SK-N-SH (cell line): Measurements from ENCODE around the gene CYSTM1. TPM values are rescaled to one million over a fixed set of nuclear protein-coding genes. Genes with fewer than 3 reads are reported as not detected.

Experiments used
- CTCF ChIA-PET: fragments of 300-600, 350-600 bp; formaldehyde crosslinking; extraction: SDS; loops from one replicate; lab custom pipeline; 2021; lab: Yijun Ruan, JAX
- POLR2A ChIA-PET: fragments of 350-600 bp; sonication (Branson Sonifier 250); formaldehyde crosslinking; extraction: SDS; loops from one replicate; lab custom pipeline; 2020; ENCODE audit warnings: antibody characterized with exemption, inconsistent platforms; lab: Yijun Ruan, JAX
- DNase-seq: peaks from one replicate; pipeline ENCODE4 v3.0.0; 2012
- H2AFZ ChIP-seq: fragments of 200-600 bp; sonication (generic); 2 replicates; pipeline ENCODE4 v1.8.1; 2016; ENCODE audit warnings: antibody characterized with exemption, mild to moderate bottlenecking, low read depth
- H3F3A ChIP-seq: fragments of 200-600 bp; sonication (generic); replicated peaks from 2 replicates; pipeline ENCODE3; 2016; ENCODE audit warnings: antibody characterized with exemption, mild to moderate bottlenecking; ENCODE audit not compliant: insufficient read depth
- H3K27ac ChIP-seq, 2 experiments: fragments of 200-500 bp in 1 of 2; fragments of 200-600 bp in 1 of 2; sonication (Bioruptor generic) in 1 of 2; sonication (generic), shearing (Covaris generic) in 1 of 2; 2 replicates each; pipeline versions ENCODE4 v1.5.1 to v1.6.1; 2014 to 2016; ENCODE audit warnings: low read depth in 2 of 2, inconsistent platforms in 1 of 2, low read length in 1 of 2, mild to moderate bottlenecking in 1 of 2, mixed read lengths in 1 of 2
- H3K27me3 ChIP-seq: fragments of 200-600 bp; sonication (generic), shearing (Covaris generic); 2 replicates; pipeline ENCODE4 v1.6.1; 2016; ENCODE audit warnings: mixed run types; ENCODE audit not compliant: insufficient read depth
- H3K36me3 ChIP-seq, 2 experiments: fragments of 200-500 bp in 1 of 2; fragments of 200-600 bp in 1 of 2; sonication (Bioruptor generic) in 1 of 2; sonication (generic) in 1 of 2; replicated peaks in 1 of 2; 2 replicates each; pipeline versions ENCODE3 to v1.5.1; 2014 to 2016; ENCODE audit warnings: low read length in 1 of 2, mild to moderate bottlenecking in 1 of 2; ENCODE audit not compliant: insufficient read depth in 2 of 2, control insufficient read depth in 1 of 2
- H3K4me1 ChIP-seq, 2 experiments: fragments of 200-500 bp in 1 of 2; fragments of 200-600 bp in 1 of 2; sonication (Bioruptor generic) in 1 of 2; sonication (generic), shearing (Covaris generic) in 1 of 2; 2 replicates each; pipeline versions ENCODE4 v1.5.1 to v1.6.1; 2014 to 2016; ENCODE audit warnings: low read depth in 1 of 2, low read length in 1 of 2, mixed run types in 1 of 2; ENCODE audit not compliant: insufficient read depth in 2 of 2, control insufficient read depth in 1 of 2
- H3K4me2 ChIP-seq: fragments of 200-600 bp; sonication (generic), shearing (Covaris generic); 2 replicates; pipeline ENCODE4 v1.6.1; 2017; ENCODE audit warnings: mixed run types
- H3K4me3 ChIP-seq, 2 experiments: fragments of 200-500 bp in 1 of 2; fragments of 200-600 bp in 1 of 2; sonication (Bioruptor generic) in 1 of 2; sonication (generic), shearing (Covaris generic) in 1 of 2; 2 replicates each; pipeline versions ENCODE4 v1.5.1 to v1.8.1; 2014 to 2016; ENCODE audit warnings: low read depth in 2 of 2, inconsistent platforms in 1 of 2, low read length in 1 of 2, mild to moderate bottlenecking in 1 of 2, mixed read lengths in 1 of 2, moderate library complexity in 1 of 2
- H3K79me2 ChIP-seq: fragments of 200-600 bp; sonication (generic); 2 replicates; pipeline ENCODE4 v1.8.1; 2017; ENCODE audit warnings: mild to moderate bottlenecking; ENCODE audit not compliant: insufficient read depth
- H3K9ac ChIP-seq: fragments of 200-600 bp; sonication (generic); 2 replicates; pipeline ENCODE4 v1.6.1; 2017; ENCODE audit warnings: mixed run types
- H3K9me2 ChIP-seq: fragments of 200-600 bp; sonication (generic); 2 replicates; pipeline ENCODE4 v1.6.1; 2017; ENCODE audit warnings: mixed run types
- H3K9me3 ChIP-seq: fragments of 200-600 bp; sonication (generic); 2 replicates; pipeline ENCODE4 v1.6.1; 2017; ENCODE audit warnings: mixed run types, mild to moderate bottlenecking, moderate library complexity
- H4K20me1 ChIP-seq: fragments of 200-600 bp; sonication (generic); 2 replicates; pipeline ENCODE4 v1.6.1; 2017; ENCODE audit warnings: mild to moderate bottlenecking, mixed run types; ENCODE audit not compliant: insufficient read depth
- CTCF ChIP-seq: fragments of 200-600 bp; sonication (generic); IDR thresholded peaks from 2 replicates; pipeline ENCODE4 v1.6.1; 2017; ENCODE audit warnings: antibody characterized with exemption, mild to moderate bottlenecking, moderate library complexity
- EP300 ChIP-seq, 2 experiments: IDR thresholded peaks; 2 replicates each; pipeline versions ENCODE4 v1.4.0 to v1.6.1; 2012; ENCODE audit warnings: borderline replicate concordance in 1 of 2, low read depth in 1 of 2, low read length in 1 of 2
- FOSL2 ChIP-seq: IDR thresholded peaks from 2 replicates; pipeline ENCODE4 v1.4.0; 2012; ENCODE audit warnings: low read depth, mild to moderate bottlenecking, moderate library complexity, borderline replicate concordance
- FOXJ3 ChIP-seq: sonication (generic); formaldehyde crosslinking; IDR thresholded peaks from 2 replicates; pipeline ENCODE4 v1.5.1; 2020; ENCODE audit warnings: mild to moderate bottlenecking, missing genetic modification reagents
- FOXM1 ChIP-seq: IDR thresholded peaks from 2 replicates; pipeline ENCODE4 v1.4.0; 2012; ENCODE audit warnings: low read depth, mild to moderate bottlenecking
- GATA2 ChIP-seq: sonication (generic); formaldehyde crosslinking; IDR thresholded peaks from 2 replicates; pipeline ENCODE4 v1.5.0; 2020; ENCODE audit warnings: mild to moderate bottlenecking, missing genetic modification reagents
- JUND ChIP-seq: IDR thresholded peaks from 2 replicates; pipeline ENCODE4 v1.4.0; 2012
- MEF2A ChIP-seq: IDR thresholded peaks from 2 replicates; pipeline ENCODE4 v1.4.0; 2012; ENCODE audit warnings: low read depth, borderline replicate concordance
- NFIC ChIP-seq: IDR thresholded peaks from 2 replicates; pipeline ENCODE4 v1.4.0; 2012; ENCODE audit warnings: borderline replicate concordance
- NRF1 ChIP-seq: IDR thresholded peaks from 2 replicates; pipeline ENCODE4 v1.6.1; 2012; ENCODE audit warnings: low read depth, mild to moderate bottlenecking, low read length
- PBX3 ChIP-seq: IDR thresholded peaks from 2 replicates; pipeline ENCODE4; 2012
- POLR2AphosphoS5 ChIP-seq: IDR thresholded peaks from 2 replicates; pipeline ENCODE4 v1.6.1; 2012; ENCODE audit warnings: low read depth, low read length
- RAD21 ChIP-seq: IDR thresholded peaks from 2 replicates; pipeline ENCODE4 v1.6.1; 2012; ENCODE audit warnings: mild to moderate bottlenecking, low read length
- REST ChIP-seq: IDR thresholded peaks from 2 replicates; pipeline ENCODE4 v1.6.1; 2012; ENCODE audit warnings: mild to moderate bottlenecking, low read depth, low read length, moderate library complexity
- RXRA ChIP-seq: IDR thresholded peaks from 2 replicates; pipeline ENCODE4 v1.4.0; 2012; ENCODE audit warnings: low read depth, mild to moderate bottlenecking, borderline replicate concordance
- TAF1 ChIP-seq: IDR thresholded peaks from 2 replicates; pipeline ENCODE4 v1.6.1; 2012; ENCODE audit warnings: low read depth, mild to moderate bottlenecking, low read length, moderate library complexity, borderline replicate concordance
- TEAD4 ChIP-seq: IDR thresholded peaks from 2 replicates; pipeline ENCODE4 v1.4.0; 2012; ENCODE audit warnings: mild to moderate bottlenecking, borderline replicate concordance; ENCODE audit not compliant: insufficient read depth
- USF1 ChIP-seq: IDR thresholded peaks from 2 replicates; pipeline ENCODE4 v1.4.0; 2012; ENCODE audit warnings: low read depth, borderline replicate concordance
- YY1 ChIP-seq: IDR thresholded peaks from 2 replicates; pipeline ENCODE4 v1.4.0; 2012; ENCODE audit warnings: low read depth, mild to moderate bottlenecking
- WGBS: methylation state at CpG from one replicate; pipeline ENCODE4 v1.1.6; 2017; ENCODE audit warnings: low lambda C conversion rate; 5-methylcytosine and 5-hydroxymethylcytosine counted together
- polyA plus RNA-seq, 3 experiments: library from polyadenylated mRNA; depleted of rRNA; stranded (reverse); fragments of >200 nt; gene quantifications; 2 replicates each; pipeline ENCODE4 v1.2.3, GENCODE V29; 2012
- TF ChIP-seq, protein P1 (sequence below): IDR thresholded peaks from 2 replicates; pipeline ENCODE4 v1.4.0; 2012; ENCODE audit warnings: low read depth

The CYSTM1 gene
- polyA plus RNA-seq, 1 of the 3 experiments (the other 2 are of a cell fraction) = 27.1 TPM

- CTCF ChIA-PET = interaction anchor here (0.7 to 2.0 kb wide), 6 partner anchors 8 to 147 kb away, joined by 3 to 8 read pairs (median 4); no protein-coding TSS in a partner anchor
- Histone ChIP-seq H2AFZ (no peak overlapping the region), H3K79me2 (no peaks in the 10 kb centered on the region), H3K4me2 (no peak overlapping the region), H3K9ac (no peak overlapping the region), H4K20me1 (no peaks in the 10 kb centered on the region), H3K36me3 (no peaks in the 10 kb centered on the region), H3K4me1 (no peaks in the 10 kb centered on the region; a peak in 1 of 4 replicates), H3K9me2 (no peaks in the 10 kb centered on the region), H3K27ac (no peak overlapping the region), H3F3A (no peaks in the 10 kb centered on the region), H3K9me3 (no peaks in the 10 kb centered on the region), H3K27me3 (no peaks in the 10 kb centered on the region), H3K4me3 (no peak overlapping the region)
- DNase-seq = no peak
- no peak for TF ChIP-seq RXRA
- TF ChIP-seq, protein P1, sequence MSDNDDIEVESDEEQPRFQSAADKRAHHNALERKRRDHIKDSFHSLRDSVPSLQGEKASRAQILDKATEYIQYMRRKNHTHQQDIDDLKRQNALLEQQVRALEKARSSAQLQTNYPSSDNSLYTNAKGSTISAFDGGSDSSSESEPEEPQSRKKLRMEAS = no peak
- no peak for TF ChIP-seq FOXM1
- no peak for TF ChIP-seq CTCF
- no peak for TF ChIP-seq FOXJ3 (CRISPR knock-in tag)
- TF ChIP-seq USF1 = no peak
- TF ChIP-seq MEF2A = no peak
- no peak for TF ChIP-seq NFIC
- no peak for TF ChIP-seq FOSL2
- no peak for TF ChIP-seq YY1
- no peak for TF ChIP-seq REST
- TF ChIP-seq TAF1 = no peak
- no peak for TF ChIP-seq EP300 (IDR thresholded peaks at IDR 0.05; ENCODE audit: borderline replicate concordance in 1 of 2, low read depth in 1 of 2, low read length in 1 of 2)
- no peak for TF ChIP-seq PBX3
- TF ChIP-seq JUND = no peak
- no peak for TF ChIP-seq NRF1
- TF ChIP-seq GATA2 (CRISPR knock-in tag) = no peak
- TF ChIP-seq POLR2AphosphoS5 = no peak
- TF ChIP-seq TEAD4 = no peak
- no peak for TF ChIP-seq RAD21
- WGBS = 88% methylated on average over 2 of the region's 2 CpGs
- POLR2A ChIA-PET = no interaction called here
These were observed 30.2 kb downstream of the CYSTM1 start for GRCh38 chr5:140205216-140205615.
